H1 (cell line): Measurements from ENCODE around the gene FKTN. TPM values are rescaled to one million over a fixed set of nuclear protein-coding genes. Genes with fewer than 3 reads are reported as not detected.

Experiments
- CTCF ChIA-PET: fragments of 300-600 bp; sonication (Branson Sonifier 250); formaldehyde crosslinking; loops from one replicate; lab custom pipeline; 2021; ENCODE audit not compliant: partially characterized antibody; lab: Charles Lee
- POLR2A ChIA-PET: fragments of 300-600 bp; sonication (Branson Sonifier 250); formaldehyde crosslinking; loops from one replicate; lab custom pipeline; 2021; ENCODE audit warnings: inconsistent platforms; ENCODE audit not compliant: partially characterized antibody; lab: Charles Lee
- DNase-seq, 2 experiments: peaks; one replicate each; pipeline versions ENCODE4 v3.0.0 to v3.0.0-alpha.2; 2010 to 2022; ENCODE audit warnings: low spot score in 2 of 2, low read depth in 1 of 2, mixed read lengths in 1 of 2
- FAIRE-seq: peaks from 2 replicates; lab custom pipeline; 2011; peaks lifted over from hg19 to GRCh38; lab: Jason Lieb, UNC
- H2AFZ ChIP-seq: 2 replicates; pipeline ENCODE4 v1.8.1; 2012; ENCODE audit warnings: low read length, inconsistent platforms
- H2AK5ac ChIP-seq: 2 replicates; pipeline ENCODE4 v1.6.1; 2013; ENCODE audit warnings: low read depth, low read length
- H2BK120ac ChIP-seq: replicated peaks from 2 replicates; pipeline ENCODE3; 2013; ENCODE audit warnings: low read depth, low read length, inconsistent platforms
- H2BK12ac ChIP-seq: 2 replicates; pipeline ENCODE4 v1.6.1; 2013; ENCODE audit warnings: low read depth, low read length
- H2BK15ac ChIP-seq: 2 replicates; pipeline ENCODE4 v1.6.1; 2013; ENCODE audit warnings: low read length
- H2BK20ac ChIP-seq: 2 replicates; pipeline ENCODE4 v1.6.1; 2013; ENCODE audit warnings: low read length
- H2BK5ac ChIP-seq: 2 replicates; pipeline ENCODE4 v1.6.1; 2013; ENCODE audit warnings: low read depth, low read length
- H3K14ac ChIP-seq: 2 replicates; pipeline ENCODE4 v1.6.1; 2013; ENCODE audit warnings: inconsistent platforms; ENCODE audit not compliant: insufficient read length
- H3K18ac ChIP-seq: 2 replicates; pipeline ENCODE4 v1.6.1; 2013; ENCODE audit warnings: low read length; ENCODE audit errors: extremely low read depth
- H3K23ac ChIP-seq: 2 replicates; pipeline ENCODE4 v1.6.1; 2013; ENCODE audit warnings: inconsistent platforms; ENCODE audit not compliant: insufficient read length
- H3K23me2 ChIP-seq: 2 replicates; pipeline ENCODE4 v1.6.1; 2013; ENCODE audit warnings: low read depth, low read length
- H3K27ac ChIP-seq: 2 replicates; pipeline ENCODE4 v1.6.1; 2011; ENCODE audit warnings: low read depth, low read length, inconsistent platforms
- H3K27me3 ChIP-seq, 4 experiments: replicated peaks in 1 of 4; 1 replicate in 1 of 4; 2 replicates in 3 of 4; pipeline versions ENCODE4 v1.6.1 to v1.8.1; 2011 to 2013; ENCODE audit warnings: low read length in 3 of 4, mild to moderate bottlenecking in 3 of 4, inconsistent platforms in 2 of 4, mixed read lengths in 2 of 4, moderate library complexity in 1 of 4; ENCODE audit not compliant: control insufficient read depth in 3 of 4, insufficient read depth in 3 of 4; ENCODE audit errors: extremely low read depth in 1 of 4
- H3K36me3 ChIP-seq, 4 experiments: 2 replicates each; pipeline versions ENCODE4 v1.6.1 to v1.8.1; 2011 to 2013; ENCODE audit warnings: mild to moderate bottlenecking in 4 of 4, low read length in 3 of 4, moderate library complexity in 2 of 4, control low read depth in 1 of 4, inconsistent platforms in 1 of 4; ENCODE audit not compliant: insufficient read depth in 4 of 4, control insufficient read depth in 2 of 4
- H3K4ac ChIP-seq: replicated peaks from 2 replicates; pipeline ENCODE3; 2013; ENCODE audit warnings: low read length, low read depth, mixed read lengths, inconsistent platforms; ENCODE audit not compliant: insufficient read length
- H3K4me1 ChIP-seq, 4 experiments: replicated peaks in 1 of 4; 1 replicate in 1 of 4; 2 replicates in 3 of 4; pipeline versions ENCODE4 v1.6.1 to v1.8.1; 2011 to 2013; ENCODE audit warnings: low read length in 3 of 4, inconsistent platforms in 2 of 4, mixed read lengths in 1 of 4; ENCODE audit not compliant: insufficient read depth in 4 of 4, control insufficient read depth in 3 of 4
- H3K4me2 ChIP-seq, 2 experiments: 2 replicates each; pipeline versions ENCODE4 v1.6.1 to v1.8.1; 2011 to 2013; ENCODE audit warnings: low read depth in 2 of 2, low read length in 2 of 2, control low read depth in 1 of 2, inconsistent platforms in 1 of 2, mild to moderate bottlenecking in 1 of 2; ENCODE audit not compliant: insufficient read depth in 1 of 2
- H3K4me3 ChIP-seq, 4 experiments: fragments of 200-600, 300-600 bp in 1 of 4; sonication (generic), shearing (Covaris generic), sonication (Bioruptor Twin) in 1 of 4; 2 replicates each; pipeline versions ENCODE4 v1.5.1 to v1.8.1; 2011 to 2016; ENCODE audit warnings: low read length in 4 of 4, low read depth in 3 of 4, control low read depth in 2 of 4, inconsistent platforms in 2 of 4, mild to moderate bottlenecking in 2 of 4, mixed read lengths in 1 of 4, moderate library complexity in 1 of 4; ENCODE audit not compliant: insufficient read depth in 2 of 4; ENCODE audit errors: extremely low read depth in 1 of 4
- H3K56ac ChIP-seq: replicated peaks from 2 replicates; pipeline ENCODE3; 2013; ENCODE audit warnings: low read depth, mild to moderate bottlenecking, mixed read lengths, low read length, inconsistent platforms; ENCODE audit not compliant: insufficient read length
- H3K79me1 ChIP-seq: 2 replicates; pipeline ENCODE4 v1.6.1; 2013; ENCODE audit warnings: low read depth, low read length, control low read depth
- H3K79me2 ChIP-seq, 2 experiments: 2 replicates each; pipeline versions ENCODE4 v1.6.1 to v1.8.1; 2012 to 2013; ENCODE audit warnings: low read length in 2 of 2, mild to moderate bottlenecking in 2 of 2, inconsistent platforms in 1 of 2; ENCODE audit not compliant: insufficient read depth in 2 of 2, control insufficient read depth in 1 of 2
- H3K9ac ChIP-seq, 4 experiments: replicated peaks in 1 of 4; 1 replicate in 1 of 4; 2 replicates in 3 of 4; pipeline versions ENCODE4 v1.6.1 to v1.8.1; 2011 to 2013; ENCODE audit warnings: low read depth in 3 of 4, low read length in 3 of 4, control low read depth in 2 of 4, mild to moderate bottlenecking in 2 of 4, moderate library complexity in 2 of 4, inconsistent platforms in 1 of 4; ENCODE audit errors: extremely low read depth in 1 of 4
- H3K9me3 ChIP-seq, 2 experiments: 2 replicates each; pipeline versions ENCODE4 v1.6.1 to v1.8.1; 2012 to 2013; ENCODE audit warnings: mild to moderate bottlenecking in 2 of 2, moderate library complexity in 2 of 2, control low read depth in 1 of 2, inconsistent platforms in 1 of 2, low read depth in 1 of 2, low read length in 1 of 2, mixed read lengths in 1 of 2; ENCODE audit not compliant: insufficient read depth in 2 of 2
- H4K20me1 ChIP-seq, 2 experiments: replicated peaks in 1 of 2; 2 replicates each; pipeline versions ENCODE3 to v1.8.1; 2011 to 2013; ENCODE audit warnings: inconsistent platforms in 2 of 2, low read length in 2 of 2, mild to moderate bottlenecking in 1 of 2; ENCODE audit not compliant: insufficient read depth in 2 of 2, control insufficient read depth in 1 of 2
- H4K5ac ChIP-seq: 2 replicates; pipeline ENCODE4 v1.6.1; 2013; ENCODE audit warnings: low read length, low read depth, mixed read lengths, inconsistent platforms; ENCODE audit not compliant: insufficient read length
- H4K8ac ChIP-seq: 2 replicates; pipeline ENCODE4 v1.8.0; 2013; ENCODE audit warnings: mild to moderate bottlenecking, moderate library complexity, low read length, inconsistent platforms; ENCODE audit not compliant: insufficient read depth; ENCODE audit errors: extremely low read depth
- H4K91ac ChIP-seq: replicated peaks from 2 replicates; pipeline ENCODE3; 2013; ENCODE audit warnings: low read length, mixed read lengths, inconsistent platforms; ENCODE audit not compliant: insufficient read length
- ATF2 ChIP-seq: IDR thresholded peaks from 2 replicates; pipeline ENCODE4 v1.6.1; 2012; ENCODE audit warnings: low read length, inconsistent platforms
- ATF3 ChIP-seq: IDR thresholded peaks from 2 replicates; pipeline ENCODE4 v1.6.1; 2011; ENCODE audit warnings: low read depth, mild to moderate bottlenecking, low read length; ENCODE audit not compliant: insufficient read depth
- CEBPB ChIP-seq: IDR thresholded peaks from 2 replicates; pipeline ENCODE4 v1.6.1; 2012; ENCODE audit warnings: low read depth, low read length
- CHD2 ChIP-seq: IDR thresholded peaks from 2 replicates; pipeline ENCODE4 v1.6.1; 2012; ENCODE audit warnings: low read length, improper control_type of control experiment
- CREB1 ChIP-seq: IDR thresholded peaks from 2 replicates; pipeline ENCODE4 v1.6.1; 2012; ENCODE audit warnings: inconsistent platforms
- GTF2F1 ChIP-seq: IDR thresholded peaks from 2 replicates; pipeline ENCODE4 v1.6.1; 2012; ENCODE audit warnings: low read depth, low read length, improper control_type of control experiment, borderline replicate concordance
- MAX ChIP-seq: IDR thresholded peaks from 2 replicates; pipeline ENCODE4 v1.6.1; 2012; ENCODE audit warnings: inconsistent platforms
- NANOG ChIP-seq: IDR thresholded peaks from 2 replicates; pipeline ENCODE4 v1.6.1; 2011; ENCODE audit warnings: low read length, low read depth, mild to moderate bottlenecking, inconsistent platforms; ENCODE audit not compliant: insufficient read depth, poor library complexity, severe bottlenecking
- POU5F1 ChIP-seq: IDR thresholded peaks from 2 replicates; pipeline ENCODE4 v1.6.1; 2011; ENCODE audit warnings: low read depth, mild to moderate bottlenecking, low read length, moderate library complexity
- SIRT6 ChIP-seq: IDR thresholded peaks from one replicate; pipeline ENCODE4 v1.7.1; 2012; ENCODE audit warnings: low read length, inconsistent platforms
- SIX5 ChIP-seq: IDR thresholded peaks from 2 replicates; pipeline ENCODE4 v1.6.1; 2011; ENCODE audit warnings: mild to moderate bottlenecking, low read depth, low read length
- SP1 ChIP-seq: IDR thresholded peaks from 2 replicates; pipeline ENCODE4 v1.6.1; 2011; ENCODE audit warnings: low read depth, low read length
- SP2 ChIP-seq: IDR thresholded peaks from 2 replicates; pipeline ENCODE4 v1.6.1; 2012; ENCODE audit warnings: mild to moderate bottlenecking, low read length, inconsistent platforms
- TAF7 ChIP-seq: optimal IDR thresholded peaks from 2 replicates; pipeline ENCODE3; 2011; ENCODE audit warnings: low read depth, mild to moderate bottlenecking, inconsistent platforms, low read length, moderate library complexity, borderline replicate concordance
- WGBS, 2 experiments: shearing (Covaris generic) in 1 of 2; methylation state at CpG; one replicate each; pipeline versions ENCODE4 v1.1.6 to v1.1.7; 2013 to 2015; ENCODE audit warnings: low lambda C conversion rate in 2 of 2, mixed read lengths in 2 of 2, inconsistent platforms in 1 of 2, low coverage in 1 of 2, missing lambda C conversion rate in 1 of 2; ENCODE audit not compliant: insufficient replicate concordance in 2 of 2, insufficient coverage in 1 of 2, insufficient read length in 1 of 2; ENCODE audit errors: extremely low coverage in 1 of 2, missing lambda C conversion rate in 1 of 2; 5-methylcytosine and 5-hydroxymethylcytosine counted together
- polyA plus RNA-seq, 7 experiments: library from polyadenylated mRNA; depleted of rRNA in 3 of 7; stranded (reverse) in 5 of 7; unstranded in 2 of 7; fragments of >200 nt in 5 of 7; fragments of 200-250 nt in 2 of 7; gene quantifications; 1 replicate in 5 of 7; 2 replicates in 1 of 7; 4 replicates in 1 of 7; pipeline versions ENCODE4 v1.2.1 to v1.2.3, GENCODE V29; 2011 to 2013; ENCODE audit warnings: missing spikeins in 2 of 7, mixed read lengths in 2 of 7
- total RNA-seq: library from RNA; stranded (reverse); fragmentation: NEBNext Ultra II Directional; extraction: Animal tissue kit (Norgen Biotek cat#: 25700); gene quantifications from 2 replicates; pipeline ENCODE4 v1.2.1, GENCODE V29; 2021

Gene FKTN
- total and polyA plus RNA-seq, 2 of the 8 experiments (the other 6 are each of a cell fraction or from before 2014, with no cell fraction given): 2.7 to 13.4 TPM

- H2BK5ac ChIP-seq: no peak overlapping the region
- no peak overlapping the region for H2BK12ac ChIP-seq
- H3K4me3 ChIP-seq: no peak overlapping the region
- H3K27me3 ChIP-seq: no peaks in the 10 kb centered on the region
- POLR2A ChIA-PET: no interaction called here
- no peak overlapping the region for H3K27ac ChIP-seq
- H3K4me2 ChIP-seq: no peak overlapping the region
- H3K56ac ChIP-seq: no peak overlapping the region
- H3K36me3 ChIP-seq: no peaks in the 10 kb centered on the region
- WGBS, 2 experiments: 89% methylated on average over 3 of the region's 3 CpGs; no CpG with 5 or more reads in 1 of the 2 experiments
- no peaks in the 10 kb centered on the region for H3K79me1 ChIP-seq
- H4K20me1 ChIP-seq: no peaks in the 10 kb centered on the region
- no peak overlapping the region for H2AK5ac ChIP-seq
- no peaks in the 10 kb centered on the region for H3K9me3 ChIP-seq
- CTCF ChIA-PET: interaction anchor here (0.8 to 3.8 kb wide), 2 partner anchors 9 to 85 kb away, joined by 3 to 15 read pairs; no protein-coding TSS in a partner anchor
- H3K4ac ChIP-seq: no peak overlapping the region
- no peak overlapping the region for H2AFZ ChIP-seq
- H4K8ac ChIP-seq: no peak overlapping the region
- no peak overlapping the region for H3K23ac ChIP-seq
- no peak overlapping the region for H2BK15ac ChIP-seq
- no peak overlapping the region for H3K14ac ChIP-seq
- no peak overlapping the region for H4K5ac ChIP-seq
- H2BK120ac ChIP-seq: no peak overlapping the region
- no peak overlapping the region for H3K18ac ChIP-seq
- H4K91ac ChIP-seq: no peak overlapping the region
- H2BK20ac ChIP-seq: no peak overlapping the region
- no peaks in the 10 kb centered on the region for H3K23me2 ChIP-seq
- no peak overlapping the region for H3K9ac ChIP-seq
- H3K4me1 ChIP-seq: no peaks in the 10 kb centered on the region
- FAIRE-seq (no peak), DNase-seq (no peak)
- H3K79me2 ChIP-seq: no peaks in the 10 kb centered on the region
- TF ChIP-seq CREB1 (no peak), MAX (no peak), SIX5 (no peak), ATF2 (no peak), SP2 (no peak), CEBPB (no peak), POU5F1 (no peak), GTF2F1 (no peak), CHD2 (no peak), SIRT6 (no peak), SP1 (no peak), TAF7 (no peak), NANOG (no peak), ATF3 (no peak)
Observed at GRCh38 chr9:105633411-105633810, 75.5 kb downstream of the FKTN start.
